ENCODE measurements around the gene STK24.

The STK24 gene

GRCh38 chr13:98509271-98510155, 67.4 kb downstream of the STK24 start:
- DNase-seq (ENCODE audit: low read depth), result peak; percentile 91

GRCh38 chr13:98508685-98509084, 68.2 kb downstream of the STK24 start:
- peak; percentile 89 for DNase-seq (ENCODE audit: low read depth)

GRCh38 chr13:98508280-98508679, 68.6 kb downstream of the STK24 start:
- DNase-seq (ENCODE audit: low read depth), result peak; percentile 83

GRCh38 chr13:98507282-98507797, 69.6 kb downstream of the STK24 start:
- peak; percentile 54 for DNase-seq (ENCODE audit: low read depth)

GRCh38 chr13:98506728-98507230, 70.1 kb downstream of the STK24 start:
- DNase-seq (ENCODE audit: low read depth), result no peak

GRCh38 chr13:98506322-98506721, 70.6 kb downstream of the STK24 start:
- no peak for DNase-seq (ENCODE audit: low read depth)

- DNase-seq (ENCODE audit: low read depth), result no peak
Observed at GRCh38 chr13:98505217-98505616, 71.7 kb downstream of the STK24 start.

GRCh38 chr13:98504371-98504963, 72.4 kb downstream of the STK24 start:
- DNase-seq (ENCODE audit: low read depth), result no peak

- DNase-seq (ENCODE audit: low read depth), result no peak
Observed at GRCh38 chr13:98504029-98504351, 72.9 kb downstream of the STK24 start.

- no peak for DNase-seq (ENCODE audit: low read depth)
Observed at GRCh38 chr13:98503175-98504028, 73.5 kb downstream of the STK24 start.

- no peak for DNase-seq (ENCODE audit: low read depth)
Observed at GRCh38 chr13:98500963-98501421, 75.9 kb downstream of the STK24 start.

- DNase-seq (ENCODE audit: low read depth), result no peak
Observed at GRCh38 chr13:98496966-98497365, 79.9 kb downstream of the STK24 start.

GRCh38 chr13:98496479-98496791, 80.5 kb downstream of the STK24 start:
- no peak for DNase-seq (ENCODE audit: low read depth)

- DNase-seq (ENCODE audit: low read depth), result peak; percentile 56
Observed at GRCh38 chr13:98495627-98496478, 81.1 kb downstream of the STK24 start.

- no peak for DNase-seq (ENCODE audit: low read depth)
Observed at GRCh38 chr13:98494769-98495168, 82.1 kb downstream of the STK24 start.

- no peak for DNase-seq (ENCODE audit: low read depth)
Observed at GRCh38 chr13:98493042-98493712, 83.7 kb downstream of the STK24 start.

GRCh38 chr13:98492335-98493041, 84.4 kb downstream of the STK24 start:
- DNase-seq (ENCODE audit: low read depth), result no peak

GRCh38 chr13:98490866-98491265, 86.0 kb downstream of the STK24 start:
- no peak for DNase-seq (ENCODE audit: low read depth)

GRCh38 chr13:98490195-98490836, 86.6 kb downstream of the STK24 start:
- DNase-seq (ENCODE audit: low read depth), result no peak

Data from iris pigment epithelial cell (primary cell).